ENCODE results near the gene EPRS1. TPM values are rescaled to one million over a fixed set of nuclear protein-coding genes. Genes with fewer than 3 reads are reported as not detected.

EPRS1 gene
- total RNA-seq, 1 experiment from 2014 or later = 121 TPM

- H3K79me1 ChIP-seq (ENCODE audit: insufficient read depth, low read depth, low read length, poor library complexity, severe bottlenecking) = no peaks in the 10 kb centered on the region
- H3K9me3 ChIP-seq (ENCODE audit: control insufficient read depth, low read depth, low read length) = no peaks in the 10 kb centered on the region
- Mint-ChIP-seq H3K4me3 (no peak overlapping the region), H3K9me3 (no peaks in the 10 kb centered on the region), H3K27me3 (ENCODE audit: low read depth) (no peaks in the 10 kb centered on the region), H3K4me1 (no peaks in the 10 kb centered on the region), H3K36me3 (ENCODE audit: insufficient read depth in 1 of 3, low read depth in 3 of 3) (peaks cover 6 to 50% (median 42%) of the 10 kb centered on the region in 3 experiments; a peak in 5 of 7 replicates), H3K27ac (no peak overlapping the region)
- H3K79me2 ChIP-seq (ENCODE audit: insufficient read depth, low read length) = no peaks in the 10 kb centered on the region
- no peak overlapping the region for H2BK12ac ChIP-seq (ENCODE audit: insufficient read length, low read depth, low read length)
- no peak overlapping the region for H2BK120ac ChIP-seq (ENCODE audit: low read depth, low read length, poor library complexity, severe bottlenecking)
- no peak overlapping the region for H2AK5ac ChIP-seq (ENCODE audit: insufficient read length, low read length)
- H3K56ac ChIP-seq (ENCODE audit: insufficient read length, low read depth, low read length) = no peak overlapping the region
- DNase-seq = no peak
- no peak overlapping the region for H2BK15ac ChIP-seq (ENCODE audit: low read depth, low read length)
- H3K4ac ChIP-seq (ENCODE audit: low read depth, low read length) = no peak overlapping the region
- no peaks in the 10 kb centered on the region for H3K4me1 ChIP-seq (ENCODE audit: insufficient read depth, low read length)
- H2BK5ac ChIP-seq (ENCODE audit: insufficient read length, low read length) = no peak overlapping the region
- no peak overlapping the region for H3K14ac ChIP-seq (ENCODE audit: insufficient read depth, low read length)
- H3K9ac ChIP-seq (ENCODE audit: extremely low read depth, insufficient read length, low read length) = no peak overlapping the region
- no peak overlapping the region for H3K23ac ChIP-seq (ENCODE audit: insufficient read length, low read depth, low read length)
- no peak overlapping the region for H3T11ph ChIP-seq (ENCODE audit: low read length)
- no peaks in the 10 kb centered on the region for H3K23me2 ChIP-seq (ENCODE audit: insufficient read length, low read depth, low read length, poor library complexity, severe bottlenecking)
- no peak overlapping the region for H3K18ac ChIP-seq (ENCODE audit: insufficient read length, low read depth, low read length)
- H3K27ac ChIP-seq (ENCODE audit: insufficient read length, low read depth, low read length) = no peak overlapping the region
- no peak overlapping the region for H2AFZ ChIP-seq (ENCODE audit: low read length)
- no peaks in the 10 kb centered on the region for H4K20me1 ChIP-seq (ENCODE audit: control insufficient read depth, insufficient read depth, insufficient read length)
- H4K5ac ChIP-seq (ENCODE audit: insufficient read length, low read depth, low read length) = no peak overlapping the region
- TF ChIP-seq, protein P1, sequence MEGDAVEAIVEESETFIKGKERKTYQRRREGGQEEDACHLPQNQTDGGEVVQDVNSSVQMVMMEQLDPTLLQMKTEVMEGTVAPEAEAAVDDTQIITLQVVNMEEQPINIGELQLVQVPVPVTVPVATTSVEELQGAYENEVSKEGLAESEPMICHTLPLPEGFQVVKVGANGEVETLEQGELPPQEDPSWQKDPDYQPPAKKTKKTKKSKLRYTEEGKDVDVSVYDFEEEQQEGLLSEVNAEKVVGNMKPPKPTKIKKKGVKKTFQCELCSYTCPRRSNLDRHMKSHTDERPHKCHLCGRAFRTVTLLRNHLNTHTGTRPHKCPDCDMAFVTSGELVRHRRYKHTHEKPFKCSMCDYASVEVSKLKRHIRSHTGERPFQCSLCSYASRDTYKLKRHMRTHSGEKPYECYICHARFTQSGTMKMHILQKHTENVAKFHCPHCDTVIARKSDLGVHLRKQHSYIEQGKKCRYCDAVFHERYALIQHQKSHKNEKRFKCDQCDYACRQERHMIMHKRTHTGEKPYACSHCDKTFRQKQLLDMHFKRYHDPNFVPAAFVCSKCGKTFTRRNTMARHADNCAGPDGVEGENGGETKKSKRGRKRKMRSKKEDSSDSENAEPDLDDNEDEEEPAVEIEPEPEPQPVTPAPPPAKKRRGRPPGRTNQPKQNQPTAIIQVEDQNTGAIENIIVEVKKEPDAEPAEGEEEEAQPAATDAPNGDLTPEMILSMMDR (conservative IDR thresholded peaks at IDR 0.05) = no peak
- no peak overlapping the region for H2BK20ac ChIP-seq (ENCODE audit: low read depth, low read length, poor library complexity, severe bottlenecking)
- H3K27me3 ChIP-seq (ENCODE audit: insufficient read depth, low read length) = no peaks in the 10 kb centered on the region
- no CpG with 5 or more reads among the region's 1 CpG for WGBS (ENCODE audit: extremely low coverage, insufficient read length, low lambda C conversion rate)
- no peak overlapping the region for H4K8ac ChIP-seq (replicated peaks; ENCODE audit: insufficient read length, low read depth, low read length)
- no peak overlapping the region for H4K91ac ChIP-seq (ENCODE audit: insufficient read length, low read depth, low read length)
- H3K4me2 ChIP-seq (ENCODE audit: insufficient read depth, insufficient read length, low read length) = no peak overlapping the region
Measured at GRCh38 chr1:220003015-220003414, 43.3 kb downstream of the EPRS1 start.

All from H9 (cell line).